Fibroblast of lung (primary cell): ENCODE data around the gene CPXM1. TPM values are rescaled to one million over a fixed set of nuclear protein-coding genes. Genes with fewer than 3 reads are reported as not detected.

ENCODE experiments used
- DNase-seq, 2 donors: peaks; one replicate each; pipeline versions ENCODE4 v3.0.0 to v3.0.0-alpha.2; 2010; ENCODE audit warnings: low read depth in 2 of 2
- H2AFZ ChIP-seq: 2 replicates; pipeline ENCODE4 v1.5.1; 2012; ENCODE audit warnings: low read length, control low read depth, inconsistent platforms
- H3K27ac ChIP-seq: 2 replicates; pipeline ENCODE4 v1.5.1; 2011; ENCODE audit warnings: low read length, control low read depth; ENCODE audit not compliant: insufficient read depth
- H3K27me3 ChIP-seq: 2 replicates; pipeline ENCODE4 v1.5.1; 2011; ENCODE audit warnings: mild to moderate bottlenecking, low read length; ENCODE audit not compliant: control insufficient read depth, insufficient read depth
- H3K36me3 ChIP-seq: 2 replicates; pipeline ENCODE4 v1.5.1; 2011; ENCODE audit warnings: low read length; ENCODE audit not compliant: control insufficient read depth, insufficient read depth
- H3K4me1 ChIP-seq: 2 replicates; pipeline ENCODE4 v1.5.1; 2011; ENCODE audit warnings: low read length; ENCODE audit not compliant: control insufficient read depth, insufficient read depth; ENCODE audit errors: extremely low read depth
- H3K4me2 ChIP-seq: 2 replicates; pipeline ENCODE4 v1.5.1; 2011; ENCODE audit warnings: low read length, control low read depth; ENCODE audit not compliant: insufficient read depth; ENCODE audit errors: extremely low read depth
- H3K4me3 ChIP-seq, 4 experiments: fragments of 200-600 bp in 1 of 4; sonication (generic) in 1 of 4; replicated peaks in 1 of 4; 2 replicates each; pipeline ENCODE4 v1.5.1; 2011 to 2016; ENCODE audit warnings: low read length in 4 of 4, low read depth in 3 of 4, mild to moderate bottlenecking in 3 of 4, control low read depth in 2 of 4, inconsistent platforms in 1 of 4, mixed read lengths in 1 of 4; ENCODE audit not compliant: insufficient read depth in 1 of 4; ENCODE audit errors: control extremely low read depth in 1 of 4
- H3K79me2 ChIP-seq: 2 replicates; pipeline ENCODE4 v1.5.1; 2012; ENCODE audit warnings: mild to moderate bottlenecking, low read length, inconsistent platforms; ENCODE audit not compliant: control insufficient read depth, insufficient read depth
- H3K9ac ChIP-seq: 2 replicates; pipeline ENCODE4 v1.5.1; 2011; ENCODE audit warnings: mild to moderate bottlenecking, low read length, control low read depth; ENCODE audit not compliant: insufficient read depth
- H3K9me3 ChIP-seq: 2 replicates; pipeline ENCODE4 v1.5.1; 2012; ENCODE audit warnings: low read depth, low read length; ENCODE audit not compliant: control insufficient read depth, insufficient read depth
- H4K20me1 ChIP-seq: 2 replicates; pipeline ENCODE4 v1.5.1; 2011; ENCODE audit warnings: low read length; ENCODE audit not compliant: control insufficient read depth, insufficient read depth; ENCODE audit errors: extremely low read depth
- CTCF ChIP-seq, 2 donors: IDR thresholded peaks in 1 of 2; conservative IDR thresholded peaks in 1 of 2; 1 replicate in 1 of 2; 2 replicates in 1 of 2; pipeline ENCODE4 v1.5.1; 2011 to 2012; ENCODE audit warnings: low read length in 2 of 2, control low read depth in 1 of 2, inconsistent platforms in 1 of 2, low read depth in 1 of 2, mild to moderate bottlenecking in 1 of 2
- EZH2 ChIP-seq: IDR thresholded peaks from 2 replicates; pipeline ENCODE4 v1.5.1; 2012; ENCODE audit warnings: low read length, control low read depth, mild to moderate bottlenecking; ENCODE audit errors: missing control alignments
- polyA plus RNA-seq, 2 donors: library from polyadenylated mRNA; depleted of rRNA in 1 of 2; stranded (reverse) in 1 of 2; unstranded in 1 of 2; fragments of >200 nt; gene quantifications; 2 replicates each; pipeline ENCODE4 v1.2.1, GENCODE V29; 2011 to 2012; ENCODE audit warnings: missing spikeins in 1 of 2
- total RNA-seq: library from RNA; depleted of rRNA; stranded (reverse); fragments of >200 nt; gene quantifications from 2 replicates; pipeline ENCODE4 v1.2.1, GENCODE V29; 2014

Gene CPXM1
- total and polyA plus RNA-seq, 2 donors (not counting 1 experiment from before 2014, with no cell fraction given): 0.50 to 0.92 TPM

- peak in 1 of 2 donors; percentile 32 for DNase-seq
- no peaks in the 10 kb centered on the region for H3K9me3 ChIP-seq
- no peak overlapping the region for H3K9ac ChIP-seq
- H3K36me3 ChIP-seq: no peaks in the 10 kb centered on the region
- H3K4me2 ChIP-seq: no peak overlapping the region
- no peaks in the 10 kb centered on the region for H3K79me2 ChIP-seq
- H3K4me3 ChIP-seq: no peak overlapping the region
- H3K27me3 ChIP-seq: peaks cover 14% of the 10 kb centered on the region
- peaks cover 29% of the 10 kb centered on the region for H3K4me1 ChIP-seq
- no peak for TF ChIP-seq CTCF (conservative IDR thresholded peaks at IDR 0.05 in 1 of 2, IDR thresholded peaks at IDR 0.05 in 1 of 2; ENCODE audit: low read depth in 1 of 2, low read length in 2 of 2)
- no peak for TF ChIP-seq EZH2
- no peaks in the 10 kb centered on the region for H4K20me1 ChIP-seq
- no peak overlapping the region for H2AFZ ChIP-seq
- no peak overlapping the region for H3K27ac ChIP-seq
These were observed 17.6 kb upstream of the CPXM1 start for GRCh38 chr20:2817891-2818595.

DNA sequence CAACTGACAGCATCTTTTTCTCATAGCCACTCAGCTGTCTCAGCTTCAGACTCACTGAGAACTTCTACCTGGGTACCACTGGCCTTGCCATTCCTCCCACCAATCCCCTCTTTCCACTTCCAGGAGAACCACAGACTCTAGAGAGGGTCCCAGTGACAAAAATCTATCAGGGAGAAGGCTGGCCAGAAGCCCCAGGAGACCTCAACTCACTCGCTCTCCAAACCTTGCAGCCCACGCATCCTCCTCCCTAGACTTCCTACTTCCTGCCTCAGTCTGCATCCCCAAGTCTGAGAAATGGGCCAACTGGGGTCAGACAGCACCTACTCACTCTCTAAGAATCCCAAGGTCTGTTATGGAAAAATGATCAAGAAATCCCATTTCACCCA, 16.9 kb upstream of the CPXM1 start:
- no peak overlapping the region for H3K4me2 ChIP-seq
- H3K79me2 ChIP-seq: no peaks in the 10 kb centered on the region
- TF ChIP-seq CTCF (conservative IDR thresholded peaks at IDR 0.05 in 1 of 2, IDR thresholded peaks at IDR 0.05 in 1 of 2; ENCODE audit: low read depth in 1 of 2, low read length in 2 of 2): no peak
- TF ChIP-seq EZH2: no peak
- no peak overlapping the region for H2AFZ ChIP-seq
- H3K9ac ChIP-seq: no peak overlapping the region
- H3K36me3 ChIP-seq: no peaks in the 10 kb centered on the region
- no peak overlapping the region for H3K4me3 ChIP-seq
- H3K4me1 ChIP-seq: peaks cover 29% of the 10 kb centered on the region
- H3K9me3 ChIP-seq: no peaks in the 10 kb centered on the region
- H3K27me3 ChIP-seq: peaks cover 14% of the 10 kb centered on the region
- H4K20me1 ChIP-seq: no peaks in the 10 kb centered on the region
- H3K27ac ChIP-seq: no peak overlapping the region
- no peak for DNase-seq

GRCh38 chr20:2816583-2817340, 16.3 kb upstream of the CPXM1 start:
- Histone ChIP-seq H3K9ac (no peak overlapping the region), H3K4me3 (no peak overlapping the region), H3K27ac (no peak overlapping the region), H3K4me2 (no peak overlapping the region), H2AFZ (no peak overlapping the region), H3K4me1 (peaks cover 28% of the 10 kb centered on the region), H3K79me2 (no peaks in the 10 kb centered on the region), H3K27me3 (peaks cover 11% of the 10 kb centered on the region), H3K36me3 (no peaks in the 10 kb centered on the region), H3K9me3 (no peaks in the 10 kb centered on the region), H4K20me1 (no peaks in the 10 kb centered on the region)
- no peak for DNase-seq
- TF ChIP-seq CTCF (conservative IDR thresholded peaks at IDR 0.05 in 1 of 2, IDR thresholded peaks at IDR 0.05 in 1 of 2; ENCODE audit: low read depth in 1 of 2, low read length in 2 of 2): no peak
- no peak for TF ChIP-seq EZH2
